HPDE6-E6E7 (cell line): ENCODE measurements around the gene SUZ12.
"Not testable (repeated sequence)": the region's sequence is repeated elsewhere in the genome, so short reads cannot be mapped to it uniquely, and the experiment has no call there.

Source experiments
- DNase-seq: peaks from one replicate; pipeline ENCODE4 v3.0.0; 2011; ENCODE audit warnings: missing footprints; ENCODE audit errors: extremely low spot score

SUZ12 gene

DNA sequence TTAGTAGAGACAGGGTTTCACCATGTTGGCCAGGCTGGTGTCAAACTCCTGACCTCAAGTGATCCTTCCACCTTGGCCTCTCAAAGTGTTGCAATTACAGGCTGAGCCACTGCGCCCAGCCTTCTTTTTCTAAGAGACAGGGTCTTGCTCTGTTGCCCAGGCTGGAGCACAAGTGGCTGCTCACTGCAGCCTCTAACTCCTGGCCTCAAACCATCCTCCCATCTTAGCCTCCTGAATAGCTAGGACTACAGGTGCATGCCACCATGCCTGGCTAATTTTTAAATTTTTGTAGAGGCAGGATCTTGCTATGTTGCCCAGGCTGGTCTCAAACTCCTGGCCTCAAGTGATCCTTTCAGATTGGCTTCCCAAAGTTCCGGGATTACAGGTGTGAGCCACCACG, 15.1 kb downstream of the SUZ12 start:
- DNase-seq, result not testable (repeated sequence)

DNA sequence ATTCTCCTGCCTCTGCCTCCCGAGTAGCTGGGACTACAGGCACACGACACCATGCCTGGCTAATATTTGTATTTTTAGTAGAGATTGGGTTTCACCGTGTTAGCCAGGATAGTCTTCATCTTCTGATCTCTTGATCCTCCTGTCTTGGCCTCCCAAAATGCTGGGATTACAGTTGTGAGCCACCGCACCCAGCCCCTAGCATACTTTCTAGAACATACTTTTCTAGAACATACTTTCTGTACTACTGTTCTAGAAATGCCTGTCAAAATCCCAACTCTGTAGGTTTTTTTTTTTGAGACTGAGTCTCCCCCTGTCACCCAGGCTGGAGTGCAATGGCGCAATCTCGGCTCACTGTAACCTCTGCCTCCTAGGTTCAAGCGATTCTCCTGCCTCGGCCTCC, 27.3 kb downstream of the SUZ12 start:
- DNase-seq, result not testable (repeated sequence)

DNA sequence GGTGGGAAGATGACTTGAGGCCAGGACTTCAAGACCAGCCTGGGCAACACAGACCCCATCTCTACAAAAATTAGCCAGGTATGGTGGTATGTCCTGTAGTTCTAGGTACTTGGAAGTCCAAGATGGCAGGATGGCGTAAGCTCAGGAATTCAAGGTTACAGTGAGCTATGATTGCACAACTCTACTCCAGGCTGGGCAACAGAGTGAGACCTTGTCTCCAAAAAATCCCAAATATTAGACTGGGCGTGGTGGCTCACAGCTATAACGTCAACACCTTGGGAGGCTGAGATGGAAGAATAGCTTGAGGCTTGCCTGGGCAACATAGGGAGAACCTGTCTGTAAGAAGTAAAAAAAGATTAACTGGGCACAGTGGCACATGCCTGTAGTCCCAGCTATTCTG, 30.8 kb downstream of the SUZ12 start:
- no peak for DNase-seq

DNA sequence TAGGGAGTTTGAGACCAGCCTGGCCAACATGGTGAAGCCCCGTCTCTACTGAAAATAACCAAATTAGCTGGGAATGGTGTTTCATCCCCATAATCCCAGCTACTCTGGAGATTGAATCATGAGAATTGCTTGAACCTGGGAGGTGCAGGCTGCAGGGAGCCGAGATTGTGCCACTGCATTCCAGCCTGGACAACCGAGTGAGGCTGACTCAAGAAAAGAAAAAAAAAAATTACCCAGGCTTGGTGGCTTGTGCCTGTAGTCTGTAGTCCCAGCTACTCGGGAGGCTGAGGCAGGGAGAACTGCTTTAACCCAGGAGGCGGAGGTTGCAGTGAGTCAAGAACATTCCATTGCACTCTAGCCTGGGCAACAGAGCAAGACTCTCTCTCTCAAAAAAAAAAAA, 33.6 kb downstream of the SUZ12 start:
- not testable (repeated sequence) for DNase-seq

DNA sequence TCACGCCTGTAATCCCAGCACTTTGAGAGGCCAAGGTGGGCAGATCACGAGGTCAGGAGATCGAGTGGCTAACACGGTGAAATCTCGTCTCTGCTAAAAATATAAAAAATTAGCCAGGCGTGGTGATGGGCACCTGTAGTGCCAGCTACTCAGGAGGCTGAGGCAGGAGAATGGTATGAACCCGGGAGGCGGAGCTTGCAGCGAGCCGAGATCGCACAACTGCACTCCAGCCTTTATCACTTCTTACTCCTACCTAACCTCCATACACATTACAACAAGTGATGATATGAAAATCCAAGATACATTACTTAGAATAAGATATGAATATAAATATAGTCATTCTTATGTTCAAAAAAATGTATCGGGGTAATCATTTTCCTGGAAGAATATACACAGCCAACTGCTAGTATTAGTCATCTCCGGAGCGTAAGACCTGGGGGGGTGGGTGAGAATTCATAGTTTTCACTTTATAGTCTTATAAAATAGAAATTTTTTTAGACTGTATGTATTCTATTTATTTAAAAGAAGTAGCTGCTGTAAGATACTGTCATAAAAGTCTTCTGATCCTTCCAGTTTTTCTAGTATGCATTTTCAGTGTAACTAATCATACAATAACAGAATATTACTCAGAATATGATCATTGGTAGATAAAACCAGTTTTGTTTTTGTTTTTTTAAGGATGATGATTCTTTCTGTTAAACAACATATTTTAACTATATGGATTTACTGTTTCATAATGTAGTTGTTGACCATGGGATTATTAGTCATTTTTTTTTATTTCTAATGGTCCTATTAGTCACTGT, 37.7 kb downstream of the SUZ12 start:
- not testable (repeated sequence) for DNase-seq

DNA sequence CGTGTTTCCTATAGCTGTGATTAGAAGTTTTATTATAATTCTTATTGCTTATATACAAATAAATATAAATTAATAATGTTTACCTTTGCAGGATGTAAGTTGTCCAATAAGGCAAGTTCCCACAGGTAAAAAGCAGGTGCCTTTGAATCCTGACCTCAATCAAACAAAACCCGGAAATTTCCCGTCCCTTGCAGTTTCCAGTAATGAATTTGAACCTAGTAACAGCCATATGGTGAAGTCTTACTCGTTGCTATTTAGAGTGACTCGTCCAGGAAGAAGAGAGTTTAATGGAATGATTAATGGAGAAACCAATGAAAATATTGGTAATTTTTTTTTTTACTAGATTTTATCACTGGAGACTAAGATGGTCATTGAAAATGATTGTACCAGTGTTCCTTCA, 38.6 kb downstream of the SUZ12 start:
- DNase-seq, result not testable (repeated sequence)

DNA sequence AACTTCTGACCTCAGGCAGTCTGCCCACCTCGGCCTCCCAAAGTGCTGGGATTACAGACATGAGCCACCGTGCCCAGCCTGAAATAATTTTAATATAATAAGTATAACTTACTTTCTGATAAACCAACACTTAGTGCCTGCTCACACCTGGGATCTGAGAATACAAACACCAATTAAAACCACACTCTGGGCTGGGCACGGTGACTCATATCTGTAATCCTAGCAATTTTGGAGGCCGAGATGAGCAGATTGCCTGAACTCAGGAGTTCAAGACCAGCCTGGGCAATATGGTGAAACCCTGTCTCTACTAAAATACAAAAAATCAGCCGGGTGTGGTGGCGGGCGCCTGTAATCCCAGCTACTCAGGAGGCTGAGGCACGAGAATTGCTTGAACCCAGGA, 55.0 kb downstream of the SUZ12 start:
- DNase-seq, result not testable (repeated sequence)

DNA sequence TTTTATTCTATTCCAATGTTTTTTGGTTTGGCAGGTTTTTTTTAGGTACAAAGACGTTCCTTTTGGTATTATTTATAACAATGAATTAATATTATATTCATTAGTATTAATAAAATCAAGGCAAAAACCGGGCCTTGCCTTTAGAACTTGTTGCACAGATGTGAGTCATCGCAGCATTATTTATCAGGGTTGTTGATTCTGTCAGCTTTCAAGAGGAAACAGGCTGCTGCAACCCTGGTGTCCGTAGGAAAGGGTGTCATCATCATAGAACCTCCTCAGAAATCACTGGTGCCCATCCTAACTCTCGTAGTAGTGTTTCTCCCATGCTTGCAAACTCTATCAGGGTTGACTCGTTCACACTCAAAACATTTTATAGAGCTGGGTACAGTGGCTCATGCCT, 60.2 kb downstream of the SUZ12 start:
- DNase-seq, result no peak

DNA sequence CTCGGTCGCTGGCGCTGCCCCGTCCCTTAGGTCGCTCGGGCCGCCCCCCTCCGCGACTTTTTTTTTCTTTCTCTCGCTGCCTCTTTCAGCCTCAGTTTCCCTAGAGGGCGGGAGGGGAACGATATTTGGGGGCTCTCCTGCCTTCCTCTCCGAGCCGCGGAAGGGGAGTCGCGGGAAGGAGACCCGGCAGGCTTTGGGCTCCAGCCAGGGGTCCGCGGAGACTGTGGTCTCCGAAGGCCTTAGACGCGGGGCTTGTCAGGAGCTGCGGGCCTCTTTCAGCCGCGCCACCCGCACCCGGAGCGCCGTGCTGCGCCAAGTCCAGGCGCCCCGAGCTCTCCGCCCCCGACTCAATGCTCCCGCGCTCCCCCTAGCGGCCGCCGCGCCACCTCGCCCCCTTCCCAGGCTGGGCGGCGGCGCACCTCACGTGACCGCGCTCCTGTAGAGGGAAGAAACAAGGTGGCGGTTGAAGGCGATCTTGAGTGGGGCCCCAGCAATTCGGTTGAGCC, 70.2 kb downstream of the SUZ12 start, which contains the start of gene LRRC37B:
LRRC37B (plus strand) TSS at position 427 of the 506 bp plus-strand sequence. CDS start 14,010 bp downstream, outside the sequence.
- DNase-seq, result peak; percentile 50

DNA sequence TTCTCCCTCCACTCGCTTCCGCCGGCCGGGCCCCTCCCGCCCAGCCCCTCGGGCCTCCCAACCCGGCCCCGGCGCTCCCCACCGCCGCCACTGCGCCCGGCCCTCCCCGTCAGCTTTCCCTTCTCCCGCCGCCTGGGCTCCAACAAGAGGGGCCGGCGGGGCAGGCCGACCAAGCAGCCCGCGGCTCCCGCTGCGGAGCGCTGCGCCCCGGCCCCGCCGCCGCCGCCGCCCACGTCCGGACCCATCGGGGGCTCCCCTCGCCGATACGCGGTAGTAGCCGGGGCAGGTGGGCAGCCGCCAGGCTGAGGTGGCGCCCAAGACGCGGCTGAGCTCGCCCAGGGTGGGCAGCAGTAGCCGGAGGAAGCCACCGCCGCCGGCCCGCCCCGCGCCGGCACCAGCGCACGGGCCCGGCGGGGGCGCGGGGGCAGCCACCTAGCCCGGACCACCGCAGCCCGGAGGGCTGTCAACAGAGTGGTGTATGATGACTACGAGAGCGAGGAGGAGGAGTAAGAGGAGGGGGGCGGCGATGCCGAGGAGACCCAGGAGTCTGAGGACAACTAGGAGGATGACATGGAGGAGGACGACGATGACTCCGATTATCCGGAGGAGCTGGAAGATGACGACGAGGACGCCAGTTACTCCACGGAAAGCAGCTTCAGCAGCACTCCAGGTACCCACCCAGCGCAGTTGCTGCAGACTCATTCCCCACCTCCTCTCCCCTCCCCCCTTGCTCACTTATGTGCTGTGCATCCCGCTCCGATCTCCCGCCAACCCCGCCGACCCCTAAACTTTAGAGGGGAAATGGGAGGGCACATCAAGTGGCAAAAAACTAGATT, 70.9 kb downstream of the SUZ12 start:
- DNase-seq, result peak; percentile 23

DNA sequence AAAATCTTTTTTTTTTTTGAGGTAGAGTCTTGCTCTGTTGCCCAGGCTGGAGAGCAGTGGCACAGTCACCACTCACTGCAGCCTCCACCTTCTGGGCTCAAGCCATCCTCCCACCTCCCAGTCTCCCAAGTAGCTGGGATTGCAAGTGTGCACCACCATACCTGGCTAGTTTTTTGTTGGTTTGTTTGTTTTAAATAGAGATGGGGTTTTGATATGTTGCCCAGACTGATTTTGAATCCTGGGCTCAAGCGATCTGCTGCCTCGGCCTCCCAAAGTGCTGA, 72.4 kb downstream of the SUZ12 start:
- no peak for DNase-seq

DNA sequence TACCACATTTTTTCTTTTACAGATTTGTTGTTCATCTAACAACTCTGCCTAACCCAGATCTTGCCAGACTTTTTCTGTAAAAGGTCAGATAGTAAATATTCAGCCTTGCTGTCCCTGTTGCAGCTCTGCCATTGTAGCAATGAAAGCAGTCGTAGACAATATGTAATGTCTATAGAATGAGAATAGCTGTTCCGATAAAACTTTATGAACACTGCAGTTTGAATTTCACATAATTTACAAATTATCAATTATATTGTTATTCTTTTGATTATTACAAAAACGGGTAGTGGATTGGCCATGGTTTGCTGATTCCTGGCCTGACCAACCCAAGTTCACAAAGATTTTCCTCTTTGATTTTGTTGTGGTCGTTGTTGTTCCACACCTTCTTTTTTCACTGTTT, 73.3 kb downstream of the SUZ12 start:
- DNase-seq, result no peak

DNA sequence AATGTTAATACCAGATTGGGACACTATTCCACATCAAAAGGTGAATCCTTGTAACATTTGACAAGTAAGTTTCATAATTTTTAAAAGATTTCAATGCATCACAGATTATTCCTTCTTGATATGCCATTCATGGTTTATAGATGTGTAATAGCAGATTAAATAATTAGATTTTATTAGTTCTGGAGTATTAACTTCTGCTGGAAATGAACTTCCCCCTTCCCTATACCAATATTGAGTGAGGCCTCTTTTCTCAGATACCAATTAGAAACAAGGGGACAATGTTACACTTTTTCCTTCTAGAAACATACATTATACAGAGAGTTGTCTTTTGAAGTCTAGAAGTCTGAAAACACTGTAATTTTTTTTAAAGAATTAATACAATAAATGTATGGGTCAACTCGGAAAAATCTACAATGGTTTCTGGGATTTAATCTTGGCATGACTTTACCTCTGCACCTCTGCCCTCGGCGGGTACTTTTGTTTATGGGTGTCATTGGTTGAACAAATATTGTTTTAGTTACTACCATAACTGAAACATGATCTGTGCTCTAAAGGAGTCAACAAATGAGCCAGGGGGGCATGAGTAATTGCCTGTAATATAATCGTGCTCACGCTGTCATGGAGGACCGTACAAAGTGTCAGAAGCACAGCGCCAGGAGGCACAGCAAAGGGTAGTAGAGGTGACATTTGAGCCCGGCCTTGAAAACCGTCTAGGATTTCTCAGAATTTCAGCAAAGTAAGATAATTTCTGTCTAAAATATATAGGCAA, 78.6 kb downstream of the SUZ12 start:
- peak; percentile 22 for DNase-seq

DNA sequence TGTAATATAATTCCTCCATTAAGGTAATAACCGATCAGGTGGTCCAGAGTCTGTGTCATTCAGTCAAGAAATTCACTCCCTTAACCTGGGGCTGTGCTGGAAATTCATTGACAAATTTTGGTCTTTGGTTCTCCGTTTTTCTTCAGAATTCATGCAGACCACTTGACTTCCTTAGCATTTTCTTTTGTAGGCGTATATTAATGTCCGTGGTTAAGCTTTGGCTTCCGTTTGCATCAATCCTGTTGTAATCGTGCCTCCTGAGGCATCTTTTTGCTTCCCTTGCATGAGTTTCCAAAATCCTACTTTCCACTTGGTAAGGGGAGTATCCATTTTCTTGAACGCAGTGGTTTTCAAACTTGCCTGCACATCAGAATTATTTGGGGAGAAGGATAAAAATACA, 79.4 kb downstream of the SUZ12 start:
- DNase-seq, result no peak

DNA sequence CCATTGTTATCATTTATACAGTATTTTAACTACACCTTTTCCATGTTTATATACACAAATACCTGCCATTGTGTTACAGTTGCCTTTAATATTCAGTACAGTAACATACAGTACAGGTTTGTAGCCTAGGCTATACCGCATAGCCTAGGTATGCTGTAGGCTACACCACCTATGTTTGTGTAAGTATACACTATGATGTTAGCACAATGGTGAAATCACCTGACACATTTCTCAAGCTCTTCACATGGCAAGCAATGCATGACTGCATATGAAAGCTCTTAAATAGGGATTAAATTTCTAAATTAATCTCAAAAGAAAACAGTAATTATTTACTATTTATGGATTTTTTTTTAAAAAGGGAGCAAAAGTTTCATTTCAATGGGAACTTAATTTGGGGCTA, 82.4 kb downstream of the SUZ12 start:
- DNase-seq, result no peak

DNA sequence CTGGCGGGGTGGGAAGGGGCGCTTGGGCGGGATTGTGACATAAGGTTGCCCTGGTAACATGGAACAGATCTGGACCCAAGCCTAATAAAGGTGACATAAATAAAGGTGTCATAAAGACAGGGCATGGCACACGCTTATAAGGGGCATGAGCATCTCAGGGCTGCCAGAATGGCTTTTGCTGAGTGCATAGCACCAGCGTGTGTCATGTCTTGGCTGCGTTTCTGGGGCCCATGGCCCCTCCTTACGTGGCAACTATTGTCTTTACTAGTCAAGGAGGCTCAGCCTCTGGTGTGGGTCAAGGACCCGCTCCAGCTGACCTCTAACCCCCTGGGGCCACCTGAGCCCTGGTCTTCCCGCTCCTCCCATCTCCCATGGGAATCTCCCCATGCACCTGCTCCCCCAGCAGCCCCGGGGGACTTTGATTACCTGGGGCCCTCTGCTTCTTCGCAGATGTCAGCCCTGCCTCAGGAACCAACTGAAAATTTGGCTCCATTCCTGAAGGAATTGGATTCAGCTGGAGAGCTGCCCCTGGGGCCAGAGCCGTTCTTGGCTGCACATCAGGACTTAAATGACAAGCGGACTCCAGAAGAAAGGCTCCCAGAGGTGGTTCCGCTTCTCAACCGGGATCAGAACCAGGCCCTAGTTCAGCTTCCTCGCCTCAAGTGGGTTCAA, 84.3 kb downstream of the SUZ12 start:
- DNase-seq, result no peak

DNA sequence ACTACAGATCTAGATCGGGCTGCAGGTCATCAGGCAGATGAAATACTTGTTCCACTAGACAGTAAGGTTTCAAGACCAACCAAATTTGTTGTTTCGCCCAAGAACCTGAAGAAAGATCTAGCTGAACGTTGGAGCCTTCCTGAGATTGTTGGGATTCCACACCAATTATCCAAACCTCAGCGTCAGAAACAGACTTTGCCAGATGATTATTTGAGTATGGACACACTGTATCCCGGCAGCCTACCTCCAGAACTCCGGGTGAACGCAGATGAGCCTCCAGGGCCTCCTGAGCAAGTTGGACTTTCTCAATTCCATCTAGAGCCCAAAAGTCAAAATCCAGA, 84.8 kb downstream of the SUZ12 start:
- DNase-seq, result no peak

DNA sequence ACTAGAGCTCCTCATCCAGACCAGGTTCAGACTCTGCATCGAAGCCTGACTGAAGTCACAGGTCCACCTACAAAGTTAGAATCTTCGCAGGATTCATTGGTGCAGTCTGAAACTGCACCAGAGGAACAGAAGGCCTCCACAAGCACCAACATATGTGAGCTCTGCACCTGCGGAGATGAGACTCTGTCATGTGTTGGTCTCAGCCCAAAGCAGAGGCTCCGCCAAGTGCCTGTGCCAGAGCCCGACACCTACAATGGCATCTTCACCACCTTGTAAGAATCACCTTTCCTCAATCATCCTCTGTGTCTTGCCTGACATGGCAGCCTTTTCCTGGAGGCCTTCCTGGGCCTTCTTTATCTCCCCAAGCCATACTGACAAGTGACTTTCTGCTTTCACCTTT, 85.7 kb downstream of the SUZ12 start:
- DNase-seq, result not testable (repeated sequence)

DNA sequence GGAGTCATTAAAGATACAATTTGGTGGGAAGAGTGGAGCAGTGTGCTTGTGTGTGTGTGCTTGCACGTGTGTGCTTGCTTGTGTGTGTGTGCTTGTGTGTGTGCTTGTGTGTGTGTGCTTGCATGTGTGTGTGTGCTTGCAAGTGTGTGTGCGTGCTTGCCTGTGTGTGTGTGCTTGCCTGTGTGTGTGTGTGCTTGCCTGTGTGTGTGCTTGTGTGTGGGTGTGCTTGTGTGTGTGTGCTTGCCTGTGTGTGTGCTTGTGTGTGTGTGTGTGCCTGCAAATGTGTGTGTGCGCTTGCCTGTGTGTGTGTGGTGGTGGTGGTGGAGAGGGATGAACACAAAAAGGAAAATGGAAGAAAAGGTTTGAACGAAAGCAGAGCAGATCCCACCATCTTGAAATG, 90.5 kb downstream of the SUZ12 start:
- DNase-seq, result not testable (repeated sequence)

DNA sequence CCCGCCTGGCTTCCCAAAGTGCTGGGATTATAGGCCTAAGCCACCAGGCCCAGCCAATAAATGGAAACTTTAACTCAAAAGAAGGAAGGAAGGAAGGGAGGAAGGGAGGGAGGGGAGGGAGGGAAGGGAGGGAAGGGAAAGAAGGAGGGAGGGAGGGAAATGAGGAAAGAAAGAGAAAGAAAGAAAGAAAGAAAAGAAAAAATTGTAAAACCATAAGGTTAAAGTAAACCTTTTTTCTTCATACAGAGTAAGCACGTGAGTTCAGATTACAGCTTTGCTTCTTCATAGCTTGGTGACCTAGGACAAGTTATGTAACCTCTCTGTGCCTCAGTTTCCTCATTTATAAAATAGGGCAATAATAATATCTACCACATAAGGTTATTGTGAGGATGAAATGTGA, 96.4 kb downstream of the SUZ12 start:
- no peak for DNase-seq

DNA sequence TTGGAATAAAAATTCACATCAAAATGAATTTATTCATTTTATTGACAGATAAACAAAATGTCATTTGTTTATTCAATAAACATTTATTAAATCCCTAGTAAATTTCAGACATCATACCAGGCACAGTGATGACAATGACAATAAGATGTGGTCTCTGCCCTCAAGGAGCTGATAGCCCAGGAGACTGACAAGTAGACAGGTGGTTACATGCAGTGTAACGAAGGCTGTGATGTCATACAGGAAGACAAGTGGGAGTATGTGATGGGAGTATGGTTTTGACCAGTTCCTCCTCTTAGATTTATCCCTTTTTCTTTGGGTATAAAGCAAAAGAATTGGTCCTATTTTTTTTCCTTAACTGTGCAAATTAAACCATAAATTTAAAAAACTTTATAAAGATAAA, 97.0 kb downstream of the SUZ12 start:
- DNase-seq, result not testable (repeated sequence)

DNA sequence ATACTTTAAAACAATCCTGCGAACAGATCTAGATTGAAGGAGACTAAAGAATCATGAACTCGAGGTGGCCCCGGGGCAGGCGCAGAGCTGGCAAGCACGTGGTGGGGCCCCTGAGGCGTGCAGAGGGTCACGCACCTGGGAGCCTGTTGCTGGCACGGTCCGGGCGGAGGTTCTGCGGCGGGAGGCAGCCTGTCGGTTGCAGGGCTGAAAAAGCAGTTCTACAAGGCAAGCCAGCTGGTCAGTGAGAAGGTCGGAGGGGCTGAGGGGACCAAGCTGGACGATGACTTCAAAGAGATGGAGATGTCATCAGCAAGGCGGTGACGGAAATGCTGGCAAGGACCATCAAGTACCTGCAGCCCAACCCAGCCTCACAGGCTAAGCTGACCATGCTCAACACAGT, 103.4 kb downstream of the SUZ12 start:
- DNase-seq, result not testable (repeated sequence)
